Activated naive CD8-positive, alpha-beta T cell (primary cell): ENCODE data around the gene B4GALT5.
"Not testable (repeated sequence)": the region's sequence is repeated elsewhere in the genome, so short reads cannot be mapped to it uniquely, and the experiment has no call there.

ENCODE experiments used
- H3K27ac Mint-ChIP-seq: one replicate; pipeline ENCODE4 v1.8.0; 2021; ENCODE audit warnings: mixed read lengths
- H3K27me3 Mint-ChIP-seq: one replicate; pipeline ENCODE4 v1.8.0; 2021; ENCODE audit warnings: mixed read lengths
- H3K36me3 Mint-ChIP-seq: one replicate; pipeline ENCODE4 v1.8.0; 2021; ENCODE audit warnings: mixed read lengths
- H3K4me1 Mint-ChIP-seq: one replicate; pipeline ENCODE4 v1.8.0; 2021; ENCODE audit warnings: low read depth, mixed read lengths
- H3K4me3 Mint-ChIP-seq: one replicate; pipeline ENCODE4 v1.8.0; 2021; ENCODE audit warnings: mild to moderate bottlenecking, mixed read lengths
- H3K9me3 Mint-ChIP-seq: one replicate; pipeline ENCODE4 v1.8.0; 2021; ENCODE audit warnings: low read depth, mixed read lengths

The B4GALT5 gene

GRCh38 chr20:49630396-49630951 lies 83.2 kb downstream of the B4GALT5 start:
- H3K36me3 Mint-ChIP-seq, result peaks cover 5% of the 10 kb centered on the region
- H3K4me1 Mint-ChIP-seq, result no peaks in the 10 kb centered on the region
- no peak overlapping the region for H3K4me3 Mint-ChIP-seq
- no peak overlapping the region for H3K27ac Mint-ChIP-seq
- peaks cover 2% of the 10 kb centered on the region for H3K27me3 Mint-ChIP-seq
- peaks cover 3% of the 10 kb centered on the region for H3K9me3 Mint-ChIP-seq

DNA sequence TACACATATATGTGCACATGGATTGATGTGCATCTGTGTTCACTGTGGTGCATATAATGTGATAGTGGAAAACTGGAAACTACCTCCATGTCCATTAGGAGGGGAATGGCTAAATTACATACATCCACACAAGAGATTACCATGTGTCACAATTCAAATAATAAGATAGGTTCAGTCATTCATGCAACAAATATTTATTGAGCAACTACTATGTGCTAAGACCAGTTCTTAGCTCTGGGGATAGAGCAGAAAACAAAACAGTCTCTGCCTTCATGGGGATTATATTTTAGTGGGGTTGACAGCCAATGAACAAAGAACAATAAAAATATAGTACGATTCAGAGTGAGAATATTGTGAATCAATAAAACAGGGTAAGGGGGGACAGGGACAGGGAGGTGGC lies 84.1 kb downstream of the B4GALT5 start:
- H3K9me3 Mint-ChIP-seq, result peaks cover 3% of the 10 kb centered on the region
- H3K36me3 Mint-ChIP-seq, result peaks cover 5% of the 10 kb centered on the region
- H3K4me3 Mint-ChIP-seq, result no peak overlapping the region
- H3K27ac Mint-ChIP-seq, result no peak overlapping the region
- H3K4me1 Mint-ChIP-seq, result no peaks in the 10 kb centered on the region
- H3K27me3 Mint-ChIP-seq, result peaks cover 4% of the 10 kb centered on the region

GRCh38 chr20:49628280-49628679 lies 85.4 kb downstream of the B4GALT5 start:
- not testable (repeated sequence) for H3K36me3 Mint-ChIP-seq, H3K4me1 Mint-ChIP-seq, H3K27me3 Mint-ChIP-seq, H3K9me3 Mint-ChIP-seq, H3K4me3 Mint-ChIP-seq, H3K27ac Mint-ChIP-seq

GRCh38 chr20:49627329-49627761 lies 86.3 kb downstream of the B4GALT5 start:
- Mint-ChIP-seq H3K9me3 (peaks cover 3% of the 10 kb centered on the region), H3K27me3 (peaks cover 4% of the 10 kb centered on the region), H3K4me3 (no peak overlapping the region), H3K4me1 (no peaks in the 10 kb centered on the region), H3K27ac (no peak overlapping the region), H3K36me3 (no peaks in the 10 kb centered on the region)

DNA sequence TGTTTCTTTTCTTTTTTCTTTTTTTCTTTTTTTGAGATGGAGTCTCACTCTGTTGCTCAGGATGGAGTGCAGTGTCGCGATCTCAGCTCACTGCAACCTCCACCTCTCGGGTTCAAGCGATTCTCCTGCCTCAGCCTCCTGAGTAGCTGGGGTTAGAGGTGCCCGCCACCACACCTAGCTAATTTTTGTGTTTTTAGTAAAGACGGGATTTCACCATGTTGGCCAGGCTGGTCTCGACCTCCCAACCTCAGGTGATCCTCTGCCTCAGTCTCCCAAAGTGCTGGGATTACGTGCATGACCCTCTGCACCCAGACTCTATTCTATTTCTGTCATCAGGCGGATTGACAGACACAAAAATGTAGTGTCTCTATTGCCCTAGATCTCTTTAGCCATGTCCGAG lies 88.7 kb downstream of the B4GALT5 start:
- H3K36me3 Mint-ChIP-seq, H3K27me3 Mint-ChIP-seq, H3K27ac Mint-ChIP-seq, H3K4me1 Mint-ChIP-seq, H3K4me3 Mint-ChIP-seq: not testable (repeated sequence)
- peaks cover 11% of the 10 kb centered on the region for H3K9me3 Mint-ChIP-seq

DNA sequence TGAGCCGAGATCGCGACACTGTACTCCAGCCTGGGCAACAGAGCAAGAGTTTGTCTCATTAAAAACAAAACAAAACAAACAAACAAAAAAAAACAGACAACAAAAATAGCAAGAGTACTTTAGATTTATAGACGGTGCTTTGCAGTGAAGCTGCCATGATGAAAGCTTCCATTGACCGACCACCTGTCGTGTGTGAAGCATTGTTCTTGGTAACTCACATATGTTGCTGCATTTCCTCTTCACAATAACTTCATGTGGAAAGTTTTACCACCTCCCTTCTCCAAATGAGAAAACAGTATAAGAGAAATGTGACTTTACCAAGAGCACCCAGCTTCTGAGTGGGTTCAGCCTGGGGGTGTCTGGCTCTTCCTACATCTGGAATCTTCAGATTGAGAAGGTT lies 89.4 kb downstream of the B4GALT5 start:
- H3K27ac Mint-ChIP-seq, result no peak overlapping the region
- H3K4me1 Mint-ChIP-seq, result no peaks in the 10 kb centered on the region
- no peak overlapping the region for H3K4me3 Mint-ChIP-seq
- H3K27me3 Mint-ChIP-seq, result peaks cover 7% of the 10 kb centered on the region
- peaks cover 4% of the 10 kb centered on the region for H3K36me3 Mint-ChIP-seq
- H3K9me3 Mint-ChIP-seq, result peaks cover 8% of the 10 kb centered on the region

DNA sequence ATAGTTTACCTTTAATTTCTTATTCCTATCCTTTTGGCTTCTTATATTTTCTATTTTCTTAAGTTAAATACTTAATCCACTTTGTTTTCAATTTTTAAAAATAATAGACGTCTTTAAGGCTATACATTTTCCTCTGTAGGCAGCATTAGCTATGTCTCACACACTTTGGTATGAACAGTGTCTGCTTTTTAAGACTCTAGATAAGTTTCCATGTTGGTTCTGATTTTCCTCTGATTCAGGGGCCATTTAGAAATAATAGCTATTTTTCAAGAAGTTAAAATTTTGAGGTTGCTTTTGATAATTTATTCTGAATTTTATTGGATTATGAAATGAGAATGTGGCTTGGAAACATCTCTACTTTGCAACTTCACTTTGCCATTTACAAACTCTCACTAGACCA lies 91.4 kb downstream of the B4GALT5 start:
- H3K9me3 Mint-ChIP-seq, result peaks cover 8% of the 10 kb centered on the region
- H3K4me1 Mint-ChIP-seq, result no peaks in the 10 kb centered on the region
- H3K27ac Mint-ChIP-seq, result no peak overlapping the region
- no peak overlapping the region for H3K4me3 Mint-ChIP-seq
- peaks cover 4% of the 10 kb centered on the region for H3K36me3 Mint-ChIP-seq
- peaks cover 7% of the 10 kb centered on the region for H3K27me3 Mint-ChIP-seq

- Mint-ChIP-seq H3K4me3 (no peak overlapping the region), H3K27ac (no peak overlapping the region), H3K36me3 (peaks cover 4% of the 10 kb centered on the region), H3K9me3 (peaks cover 8% of the 10 kb centered on the region), H3K4me1 (no peaks in the 10 kb centered on the region), H3K27me3 (peaks cover 7% of the 10 kb centered on the region)
Observed at GRCh38 chr20:49620364-49621240, 93.1 kb downstream of the B4GALT5 start.

DNA sequence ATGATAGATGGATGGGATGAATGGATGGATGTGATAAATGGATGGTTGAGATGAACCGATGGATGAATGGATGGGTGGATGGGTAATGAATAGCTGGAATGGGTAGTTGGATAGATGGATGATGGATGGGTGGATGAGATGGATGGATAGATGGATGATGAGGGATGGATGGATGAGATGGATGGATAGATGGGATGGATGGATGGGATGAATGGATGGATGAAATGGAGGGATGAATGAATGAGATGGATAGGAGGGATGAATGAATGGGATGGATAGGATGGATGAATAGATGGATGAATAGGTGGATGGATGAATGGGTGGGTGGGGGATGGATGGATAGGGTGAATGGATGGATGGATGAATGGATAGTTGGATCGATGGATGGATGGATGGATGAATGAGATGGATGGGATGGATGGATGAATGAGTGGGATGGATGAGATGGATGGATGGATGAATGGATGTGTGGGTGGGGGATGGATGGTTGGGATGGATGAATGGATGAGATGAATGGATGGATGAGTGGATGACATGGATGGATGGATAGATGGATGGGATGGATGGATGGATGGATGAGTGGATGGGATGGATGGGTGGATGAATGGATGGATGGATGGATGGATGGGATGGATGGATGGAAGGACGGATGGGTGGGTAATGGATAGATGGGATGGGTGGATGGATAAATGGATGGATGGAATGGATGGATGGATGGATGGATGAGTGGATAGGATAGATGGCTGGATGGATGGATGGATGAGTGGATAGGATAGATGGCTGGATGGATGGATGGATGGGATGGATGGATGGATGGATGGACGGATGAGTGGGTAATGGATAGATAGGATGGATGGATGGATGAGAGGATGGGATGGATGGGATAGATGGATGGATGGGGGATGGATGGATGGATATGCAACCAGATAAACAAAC lies 94.3 kb downstream of the B4GALT5 start:
- H3K9me3 Mint-ChIP-seq, result peaks cover 8% of the 10 kb centered on the region

GRCh38 chr20:49618289-49618688 lies 95.4 kb downstream of the B4GALT5 start:
- Mint-ChIP-seq H3K9me3 (peaks cover 8% of the 10 kb centered on the region), H3K4me3 (no peak overlapping the region), H3K27me3 (peaks cover 3% of the 10 kb centered on the region), H3K36me3 (peaks cover 4% of the 10 kb centered on the region), H3K27ac (no peak overlapping the region), H3K4me1 (no peaks in the 10 kb centered on the region)

More for the DNA sequence above, 94.3 kb downstream of the B4GALT5 start:
- no peaks in the 10 kb centered on the region for H3K4me1 Mint-ChIP-seq
- H3K36me3 Mint-ChIP-seq, result peaks cover 4% of the 10 kb centered on the region
- no peak overlapping the region for H3K4me3 Mint-ChIP-seq
- peaks cover 3% of the 10 kb centered on the region for H3K27me3 Mint-ChIP-seq
- no peak overlapping the region for H3K27ac Mint-ChIP-seq

DNA sequence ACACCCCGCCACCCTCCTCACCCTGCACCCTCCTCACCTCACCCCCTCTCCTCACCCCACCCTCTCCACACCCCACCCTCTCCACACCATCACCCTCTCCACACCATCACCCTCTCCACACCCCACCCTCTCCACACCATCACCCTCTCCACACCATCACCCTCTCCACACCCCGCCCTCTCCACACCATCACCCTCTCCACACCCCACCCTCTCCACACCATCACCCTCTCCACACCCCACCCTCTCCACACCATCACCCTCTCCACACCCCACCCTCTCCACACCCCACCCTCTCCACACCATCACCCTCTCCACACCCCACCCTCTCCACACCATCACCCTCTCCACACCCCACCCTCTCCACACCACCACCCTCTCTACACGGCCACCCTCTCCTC lies 96.3 kb downstream of the B4GALT5 start:
- H3K36me3 Mint-ChIP-seq, H3K4me1 Mint-ChIP-seq, H3K9me3 Mint-ChIP-seq, H3K27me3 Mint-ChIP-seq, H3K27ac Mint-ChIP-seq, H3K4me3 Mint-ChIP-seq: not testable (repeated sequence)

GRCh38 chr20:49616154-49617007 lies 97.3 kb downstream of the B4GALT5 start:
- no peaks in the 10 kb centered on the region for H3K27me3 Mint-ChIP-seq
- H3K27ac Mint-ChIP-seq, result no peak overlapping the region
- no peaks in the 10 kb centered on the region for H3K36me3 Mint-ChIP-seq
- no peaks in the 10 kb centered on the region for H3K4me1 Mint-ChIP-seq
- H3K4me3 Mint-ChIP-seq, result no peak overlapping the region
- no peaks in the 10 kb centered on the region for H3K9me3 Mint-ChIP-seq

- H3K36me3 Mint-ChIP-seq, result no peaks in the 10 kb centered on the region
- H3K4me3 Mint-ChIP-seq, result no peak overlapping the region
- H3K4me1 Mint-ChIP-seq, result peaks cover 5% of the 10 kb centered on the region
- H3K27ac Mint-ChIP-seq, result no peak overlapping the region
- H3K9me3 Mint-ChIP-seq, result no peaks in the 10 kb centered on the region
- H3K27me3 Mint-ChIP-seq, result no peaks in the 10 kb centered on the region
Observed at GRCh38 chr20:49615401-49616153, 98.1 kb downstream of the B4GALT5 start.

- H3K4me3 Mint-ChIP-seq, H3K36me3 Mint-ChIP-seq: not testable (repeated sequence)
Observed at GRCh38 chr20:49615051-49615400, 98.7 kb downstream of the B4GALT5 start.

More at GRCh38 chr20:49615051-49615400, 98.7 kb downstream of the B4GALT5 start:
- not testable (repeated sequence) for H3K27me3 Mint-ChIP-seq, H3K9me3 Mint-ChIP-seq, H3K27ac Mint-ChIP-seq, H3K4me1 Mint-ChIP-seq
